GM06990 (cell line): ENCODE results near the gene UPF1.

Experiments used
- DNase-seq: peaks from one replicate; pipeline ENCODE4 v3.0.0-alpha.2; 2011; ENCODE audit not compliant: insufficient read length; ENCODE audit errors: extremely low read depth
- H3K27me3 ChIP-seq: replicated peaks from 2 replicates; pipeline ENCODE4 v1.6.0; 2011; ENCODE audit warnings: low read length; ENCODE audit not compliant: control insufficient read depth, insufficient read depth
- H3K36me3 ChIP-seq: 2 replicates; pipeline ENCODE4 v1.5.1; 2011; ENCODE audit warnings: low read length; ENCODE audit not compliant: control insufficient read depth, insufficient read depth
- H3K4me3 ChIP-seq: replicated peaks from 2 replicates; pipeline ENCODE4 v1.5.1; 2011; ENCODE audit warnings: low read depth, mild to moderate bottlenecking, control low read depth, low read length
- TF ChIP-seq, protein P1 (sequence below): IDR thresholded peaks from 2 replicates; pipeline ENCODE4 v1.5.1; 2011; ENCODE audit warnings: low read length, control low read depth, mild to moderate bottlenecking, inconsistent platforms; ENCODE audit not compliant: insufficient read depth, poor library complexity, severe bottlenecking

The UPF1 gene

DNA sequence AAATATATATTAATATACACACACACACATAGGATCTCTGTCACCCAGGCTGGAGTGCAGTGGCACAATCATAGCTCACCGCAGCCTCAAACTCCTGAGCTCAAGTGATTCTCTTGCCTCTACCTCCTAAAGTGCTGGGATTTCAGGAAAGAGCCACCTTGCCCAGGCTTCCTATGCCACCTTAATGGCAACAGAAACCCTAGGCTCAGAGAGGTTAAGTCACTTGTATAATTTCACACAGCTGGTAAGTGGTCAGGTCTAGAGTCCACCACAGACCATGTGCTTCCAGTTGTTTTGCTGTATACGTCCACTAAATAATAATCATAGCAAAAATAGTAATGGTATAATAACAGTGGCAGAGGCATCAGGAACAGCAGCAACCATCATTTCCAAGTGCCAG, 1.3 kb upstream of the UPF1 start:
- no peaks in the 10 kb centered on the region for H3K27me3 ChIP-seq
- H3K4me3 ChIP-seq = no peak overlapping the region
- TF ChIP-seq, protein P1, sequence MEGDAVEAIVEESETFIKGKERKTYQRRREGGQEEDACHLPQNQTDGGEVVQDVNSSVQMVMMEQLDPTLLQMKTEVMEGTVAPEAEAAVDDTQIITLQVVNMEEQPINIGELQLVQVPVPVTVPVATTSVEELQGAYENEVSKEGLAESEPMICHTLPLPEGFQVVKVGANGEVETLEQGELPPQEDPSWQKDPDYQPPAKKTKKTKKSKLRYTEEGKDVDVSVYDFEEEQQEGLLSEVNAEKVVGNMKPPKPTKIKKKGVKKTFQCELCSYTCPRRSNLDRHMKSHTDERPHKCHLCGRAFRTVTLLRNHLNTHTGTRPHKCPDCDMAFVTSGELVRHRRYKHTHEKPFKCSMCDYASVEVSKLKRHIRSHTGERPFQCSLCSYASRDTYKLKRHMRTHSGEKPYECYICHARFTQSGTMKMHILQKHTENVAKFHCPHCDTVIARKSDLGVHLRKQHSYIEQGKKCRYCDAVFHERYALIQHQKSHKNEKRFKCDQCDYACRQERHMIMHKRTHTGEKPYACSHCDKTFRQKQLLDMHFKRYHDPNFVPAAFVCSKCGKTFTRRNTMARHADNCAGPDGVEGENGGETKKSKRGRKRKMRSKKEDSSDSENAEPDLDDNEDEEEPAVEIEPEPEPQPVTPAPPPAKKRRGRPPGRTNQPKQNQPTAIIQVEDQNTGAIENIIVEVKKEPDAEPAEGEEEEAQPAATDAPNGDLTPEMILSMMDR = no peak
- no peak for DNase-seq
- H3K36me3 ChIP-seq = peaks cover 3% of the 10 kb centered on the region; the same call in 1 of the 2 replicates

DNA sequence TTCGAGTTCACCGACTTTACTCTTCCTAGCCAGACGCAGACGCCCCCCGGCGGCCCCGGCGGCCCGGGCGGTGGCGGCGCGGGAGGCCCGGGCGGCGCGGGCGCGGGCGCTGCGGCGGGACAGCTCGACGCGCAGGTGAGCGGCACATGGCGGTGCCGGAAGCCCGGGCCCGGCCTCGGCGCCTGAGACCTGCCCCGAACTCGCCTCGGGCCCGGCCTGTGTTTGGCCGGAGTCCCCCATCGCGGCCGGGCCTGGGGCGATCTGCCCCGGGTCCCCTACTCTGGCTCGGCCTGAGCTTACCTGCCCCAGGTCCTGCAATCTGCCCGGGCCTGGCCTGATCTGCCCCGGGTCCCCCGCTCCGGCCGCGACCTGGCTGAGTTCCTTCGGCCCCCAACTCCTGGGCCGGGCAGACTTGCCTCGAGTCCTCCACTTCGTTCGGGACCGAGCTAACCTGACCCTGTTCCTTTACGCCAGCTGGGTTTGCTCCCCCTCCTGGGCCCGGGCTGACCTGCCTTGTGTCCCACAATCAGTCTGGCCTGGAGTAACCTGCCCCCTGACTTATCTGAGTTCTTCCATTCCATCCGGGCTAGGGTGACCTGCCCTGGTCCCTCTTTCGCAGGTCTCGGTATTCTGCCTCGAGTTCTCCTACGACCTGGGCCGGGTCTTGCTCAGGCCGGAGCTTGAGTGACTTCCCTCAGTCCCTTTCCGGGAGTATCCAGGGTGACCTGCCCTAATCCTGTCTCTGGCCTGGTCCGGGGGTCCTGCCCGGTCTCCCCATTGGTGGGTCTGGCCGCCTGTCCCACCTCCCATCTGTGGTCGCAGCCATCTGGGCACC, 764 bp downstream of the UPF1 start:
- peak overlapping the region; percentile 81 for H3K4me3 ChIP-seq
- peak; percentile 57 for DNase-seq
- peaks cover 3% of the 10 kb centered on the region; the same call in 1 of the 2 replicates for H3K36me3 ChIP-seq
- TF ChIP-seq, protein P1 = peak; percentile 45
- no peaks in the 10 kb centered on the region for H3K27me3 ChIP-seq

DNA sequence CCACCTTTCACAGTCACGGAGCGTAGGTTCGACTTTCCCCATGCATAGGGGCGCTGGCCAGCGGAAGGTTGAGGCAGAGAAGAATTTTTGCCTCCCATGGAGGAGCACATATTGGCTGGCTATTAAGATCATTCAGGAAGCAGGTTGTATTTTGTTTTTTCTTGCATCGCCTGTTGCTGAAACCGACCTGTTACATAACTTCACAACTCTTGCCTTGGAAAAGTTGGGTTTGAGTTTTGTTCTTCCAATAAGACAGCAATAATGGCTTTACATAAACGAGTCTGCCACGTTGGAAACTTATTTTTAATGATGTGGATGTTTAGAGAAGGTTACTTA, 1.4 kb downstream of the UPF1 start:
- DNase-seq = no peak
- Histone ChIP-seq H3K27me3 (no peaks in the 10 kb centered on the region), H3K36me3 (peaks cover 6% of the 10 kb centered on the region; the same call in 1 of the 2 replicates), H3K4me3 (peak overlapping the region; percentile 81)
- TF ChIP-seq, protein P1 = no peak

DNA sequence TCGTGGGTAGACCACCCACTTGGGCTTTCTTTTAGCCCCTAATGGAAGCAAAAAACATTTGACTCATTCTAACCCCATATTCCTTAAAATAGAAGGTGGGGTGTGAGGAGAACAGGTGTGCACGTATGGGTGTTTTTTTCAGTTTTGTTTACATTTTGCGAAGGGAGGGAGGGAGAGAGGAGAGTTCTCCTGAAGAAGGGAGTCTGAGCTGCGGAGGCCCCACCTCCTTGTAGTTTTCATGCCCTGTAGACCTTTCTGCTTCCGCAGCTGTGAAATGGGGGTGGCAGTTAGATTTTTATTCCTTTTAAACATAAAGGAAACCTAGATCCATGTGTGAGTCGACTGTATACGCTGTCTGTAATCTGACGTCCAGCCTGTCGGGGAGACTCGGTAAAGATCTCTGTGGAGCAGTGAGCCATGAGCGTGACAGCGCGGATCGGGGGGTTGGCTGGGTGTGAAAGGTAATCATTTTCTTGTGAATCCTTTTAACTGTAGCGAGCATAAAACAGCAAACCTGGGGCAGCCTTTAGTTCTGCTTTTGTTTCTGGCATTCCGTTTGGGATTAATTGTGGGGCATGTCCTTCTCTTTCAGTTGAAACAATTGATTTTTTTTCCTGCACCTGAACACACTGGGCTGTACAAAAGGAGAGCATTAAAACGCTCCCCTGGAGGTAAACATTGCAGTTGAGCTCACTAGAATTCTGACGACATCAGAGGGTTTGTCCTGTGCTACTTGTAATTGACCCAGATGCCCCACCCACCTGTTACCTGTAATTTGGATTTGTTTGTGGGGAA, 2.3 kb downstream of the UPF1 start:
- Histone ChIP-seq H3K36me3 (peaks cover 6% of the 10 kb centered on the region; the same call in 1 of the 2 replicates), H3K27me3 (no peaks in the 10 kb centered on the region), H3K4me3 (peak overlapping the region; percentile 81)
- TF ChIP-seq, protein P1 = no peak
- DNase-seq = no peak

DNA sequence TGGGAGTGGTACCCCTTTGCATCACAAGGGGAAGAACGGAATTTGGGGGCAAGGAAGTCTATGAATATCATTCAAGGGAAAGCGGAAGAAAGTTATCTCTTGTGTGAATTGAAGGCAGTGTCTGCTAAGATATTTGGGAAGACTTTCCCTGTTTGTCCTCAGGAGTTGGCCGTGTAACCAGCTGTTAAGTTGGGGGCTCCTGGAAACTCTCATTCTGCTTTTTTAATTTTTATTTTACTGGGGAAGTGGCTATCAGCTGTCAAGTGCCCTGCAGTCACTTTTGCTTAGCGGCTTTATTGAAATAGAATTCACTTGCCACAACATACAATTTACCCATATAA, 2.9 kb downstream of the UPF1 start:
- no peaks in the 10 kb centered on the region for H3K27me3 ChIP-seq
- TF ChIP-seq, protein P1 = no peak
- DNase-seq = no peak
- peak overlapping the region; percentile 81 for H3K4me3 ChIP-seq
- H3K36me3 ChIP-seq = peaks cover 9% of the 10 kb centered on the region
